ENCODE measurements around the gene TXNDC17.

GRCh38 chr17:6592173-6592572 lies 48.7 kb upstream of the TXNDC17 start:
- TF ChIP-seq CTCF (IDR thresholded peaks at IDR 0.05) (no peak), POLR2A (IDR thresholded peaks at IDR 0.05) (no peak)

Data from testis (tissue), 2 donors.